ENCODE measurements around the gene LGALS8.
"Not testable (repeated sequence)": the region's sequence is repeated elsewhere in the genome, so short reads cannot be mapped to it uniquely, and the experiment has no call there.

The LGALS8 gene

DNA sequence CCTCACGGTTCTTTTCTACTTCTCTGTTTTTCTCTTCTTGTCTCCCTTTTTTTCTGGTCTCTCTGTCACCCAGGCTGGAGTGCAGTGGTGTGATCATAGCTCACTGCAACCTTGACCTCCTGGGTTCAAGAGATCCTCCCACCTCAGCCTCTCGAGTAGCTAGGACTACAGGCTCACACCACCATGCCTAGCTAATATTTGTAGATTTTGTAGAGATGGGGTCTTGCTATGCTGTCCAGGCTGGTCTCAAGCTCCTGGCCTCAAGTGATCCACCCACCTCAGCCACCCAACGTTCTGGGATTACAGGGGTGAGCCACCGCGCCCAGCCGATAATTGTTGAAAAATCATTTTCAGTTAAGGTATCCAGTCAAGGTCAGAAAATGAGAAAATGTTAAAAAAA, 25.9 kb upstream of the LGALS8 start:
- Histone ChIP-seq H3K9me3 (no peaks in the 10 kb centered on the region), H3K36me3 (replicated peaks) (no peaks in the 10 kb centered on the region), H3K4me3 (no peak overlapping the region), H3K4me1 (no peaks in the 10 kb centered on the region; the same call in 1 of the 2 replicates), H3K27me3 (ENCODE audit: low read depth) (no peaks in the 10 kb centered on the region)
- in situ Hi-C loops (cut with MboI; ENCODE audit: low sequenced_read_pairs) = no loop called here
- no peak for DNase-seq (ENCODE audit: low spot score in 2 of 2)

DNA sequence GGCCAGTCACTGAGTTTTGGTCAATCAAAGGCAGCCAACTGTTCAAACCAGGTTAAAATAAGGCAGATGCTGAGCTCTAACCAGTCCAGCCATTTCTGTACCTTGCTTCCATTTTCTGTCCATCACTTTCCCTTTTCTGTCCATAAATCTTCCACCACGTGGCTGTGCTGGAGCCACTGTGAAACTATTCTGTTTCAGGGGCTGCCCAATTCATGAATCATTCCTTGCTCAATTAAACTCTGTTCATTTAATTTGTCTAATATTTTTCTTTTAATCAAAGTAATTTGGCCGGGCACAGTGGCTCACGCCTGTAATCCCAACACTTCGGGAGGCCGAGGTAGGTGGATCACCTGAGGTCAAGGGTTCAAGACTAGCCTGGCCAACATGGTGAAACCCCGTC, 22.7 kb upstream of the LGALS8 start:
- no peak overlapping the region for H3K4me3 ChIP-seq
- H3K4me1 ChIP-seq = peaks cover 4% of the 10 kb centered on the region
- in situ Hi-C loops (cut with MboI; ENCODE audit: low sequenced_read_pairs) = no loop called here
- H3K9me3 ChIP-seq = no peaks in the 10 kb centered on the region
- DNase-seq (ENCODE audit: low spot score in 2 of 2) = no peak
- H3K27me3 ChIP-seq (ENCODE audit: low read depth) = no peaks in the 10 kb centered on the region
- no peaks in the 10 kb centered on the region for H3K36me3 ChIP-seq (replicated peaks)

DNA sequence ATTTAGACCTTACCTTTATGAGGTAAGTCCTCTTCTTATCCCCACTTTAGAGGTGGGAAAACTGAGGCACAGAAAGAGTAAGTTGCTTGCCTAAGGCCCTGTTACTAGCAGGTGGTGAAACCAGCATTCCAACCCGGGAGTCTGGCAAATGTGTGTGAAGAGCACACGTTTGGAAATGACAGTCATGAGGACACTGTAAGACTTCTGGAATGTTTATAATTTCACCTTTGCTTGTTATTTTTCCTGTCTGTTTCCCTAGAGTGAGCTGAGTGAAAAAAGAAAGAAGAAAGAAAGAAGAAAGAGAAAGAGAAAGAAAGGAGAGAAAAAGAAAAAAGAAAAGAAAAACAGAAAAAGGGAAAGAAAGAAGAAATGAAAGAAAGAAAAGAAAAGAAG, 21.2 kb upstream of the LGALS8 start:
- in situ Hi-C loops (cut with MboI; ENCODE audit: low sequenced_read_pairs) = no loop called here
- H3K27me3 ChIP-seq (ENCODE audit: low read depth) = no peaks in the 10 kb centered on the region
- peaks cover 4% of the 10 kb centered on the region for H3K4me1 ChIP-seq
- DNase-seq (ENCODE audit: low spot score in 2 of 2) = no peak
- no peaks in the 10 kb centered on the region for H3K36me3 ChIP-seq (replicated peaks)
- no peak overlapping the region for H3K4me3 ChIP-seq
- H3K9me3 ChIP-seq = no peaks in the 10 kb centered on the region

DNA sequence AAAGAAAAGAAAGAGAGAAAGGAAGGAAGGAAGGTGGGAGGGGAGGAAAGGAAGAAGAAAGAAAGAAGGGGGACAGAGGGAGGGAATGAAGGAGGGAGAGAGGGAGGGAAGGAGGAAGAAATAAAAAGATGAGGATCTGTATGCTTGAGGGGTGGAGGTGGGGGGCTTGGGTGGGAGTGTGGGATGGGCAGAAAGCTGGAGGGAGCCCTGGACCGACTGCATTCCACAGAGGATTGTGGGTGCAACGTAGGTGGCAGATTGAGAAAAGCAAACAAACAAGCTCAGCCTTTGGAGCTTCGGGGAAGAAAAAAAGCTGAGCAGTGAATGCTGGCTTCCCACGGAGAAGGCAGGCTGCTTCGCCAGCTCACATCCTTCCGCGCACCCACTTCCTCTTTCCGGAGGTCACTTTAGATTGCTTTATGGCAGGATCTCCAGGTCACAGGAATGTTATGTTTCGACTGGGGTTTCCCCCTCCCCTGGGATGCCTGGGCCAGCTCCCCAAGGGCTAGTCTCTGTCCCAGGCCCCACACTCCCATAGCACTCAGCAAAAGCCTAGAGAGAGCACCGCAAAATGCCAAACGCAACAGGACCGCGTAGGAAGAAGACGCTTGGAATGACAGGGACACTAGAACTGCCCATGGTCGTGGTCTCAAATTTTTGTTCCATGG, 20.7 kb upstream of the LGALS8 start:
- in situ Hi-C loops (cut with MboI; ENCODE audit: low sequenced_read_pairs) = no loop called here
- DNase-seq (ENCODE audit: low spot score in 2 of 2) = peak in 1 of 2 experiments; percentile 36
- H3K4me3 ChIP-seq = no peak overlapping the region

DNA sequence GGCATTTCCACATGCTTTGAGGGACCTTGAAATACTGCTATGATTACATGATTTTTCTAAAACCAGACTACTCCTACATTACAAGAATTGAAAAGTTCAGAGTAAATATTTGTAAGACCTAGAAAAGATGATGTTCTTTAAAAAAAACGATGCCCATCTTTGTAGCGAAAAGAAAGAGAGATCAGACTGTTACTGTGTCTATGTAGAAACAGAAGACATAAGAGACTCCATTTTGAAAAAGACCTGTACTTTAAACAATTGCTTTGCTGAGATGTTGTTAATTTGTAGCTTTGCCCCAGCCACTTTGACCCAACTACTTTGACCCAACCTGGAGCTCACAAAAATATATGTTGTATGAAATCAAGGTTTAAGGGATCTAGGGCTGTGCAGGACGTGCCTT, 19.4 kb upstream of the LGALS8 start:
- H3K4me1 ChIP-seq; in situ Hi-C loops (cut with MboI; ENCODE audit: low sequenced_read_pairs); H3K27me3 ChIP-seq (ENCODE audit: low read depth); H3K36me3 ChIP-seq (replicated peaks); DNase-seq (ENCODE audit: low spot score in 2 of 2); H3K9me3 ChIP-seq; H3K4me3 ChIP-seq: not testable (repeated sequence)

More for the DNA sequence above, 20.7 kb upstream of the LGALS8 start:
- Histone ChIP-seq H3K9me3 (no peaks in the 10 kb centered on the region), H3K36me3 (replicated peaks) (no peaks in the 10 kb centered on the region), H3K27me3 (ENCODE audit: low read depth) (no peaks in the 10 kb centered on the region), H3K4me1 (peaks cover 4% of the 10 kb centered on the region)

DNA sequence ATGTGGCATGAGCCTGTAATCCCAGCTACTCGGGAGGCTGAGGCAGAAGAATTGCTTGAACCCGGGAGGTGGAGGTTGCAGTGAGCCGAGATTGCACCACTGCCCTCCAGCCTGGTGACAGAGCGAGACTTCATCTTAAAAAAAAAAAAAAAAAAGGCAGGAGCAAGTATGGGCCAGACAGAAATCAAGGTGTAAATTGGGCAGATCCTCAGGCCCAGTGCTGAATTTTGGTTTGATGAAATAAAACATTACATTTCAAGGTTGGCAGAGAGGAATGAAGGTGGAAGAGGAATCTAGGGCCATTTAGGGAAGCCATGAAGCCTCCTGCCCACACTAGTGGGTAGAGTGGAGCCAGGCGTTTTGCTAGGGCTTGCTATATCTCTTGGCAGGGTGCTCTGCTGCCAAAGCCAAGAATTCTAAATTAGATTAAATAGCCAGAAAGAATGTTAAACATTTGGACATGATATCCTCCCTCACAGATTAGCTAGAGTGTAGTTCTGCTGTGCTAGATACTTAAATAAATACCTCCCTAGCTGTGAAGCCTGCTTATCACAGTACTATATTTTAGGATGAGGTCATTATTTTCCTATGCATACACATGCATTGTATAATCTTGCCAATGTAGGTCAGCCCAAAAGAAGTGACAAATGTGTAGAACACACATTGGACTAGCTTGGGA, 16.6 kb upstream of the LGALS8 start:
- H3K4me1 ChIP-seq = peaks cover 4% of the 10 kb centered on the region

DNA sequence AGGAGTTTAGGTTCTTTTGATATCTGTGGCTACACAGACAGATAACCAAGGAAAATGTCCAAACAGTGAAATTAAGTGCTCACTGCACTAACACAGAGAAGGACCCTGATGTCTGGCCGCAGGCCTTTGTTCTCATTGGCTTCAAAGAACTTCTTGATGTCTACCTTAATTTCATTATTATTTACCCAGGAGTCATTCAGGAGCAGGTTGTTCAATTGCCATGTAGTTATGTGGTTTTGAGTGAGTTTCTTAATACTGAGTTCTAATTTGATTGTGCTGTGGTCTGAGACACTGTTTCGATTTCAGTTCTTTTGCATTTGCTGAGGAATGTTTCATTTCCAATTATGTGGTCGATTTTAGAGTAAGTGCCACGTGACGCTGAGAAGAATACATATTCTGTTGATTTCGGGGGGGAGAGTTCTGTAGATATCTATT, 15.2 kb upstream of the LGALS8 start:
- Histone ChIP-seq H3K36me3 (replicated peaks) (no peaks in the 10 kb centered on the region), H3K27me3 (ENCODE audit: low read depth) (no peaks in the 10 kb centered on the region), H3K4me3 (no peak overlapping the region), H3K9me3 (no peaks in the 10 kb centered on the region), H3K4me1 (no peaks in the 10 kb centered on the region)
- in situ Hi-C loops (cut with MboI; ENCODE audit: low sequenced_read_pairs) = no loop called here
- DNase-seq (ENCODE audit: low spot score in 2 of 2) = no peak

More for the DNA sequence above, 16.6 kb upstream of the LGALS8 start:
- Histone ChIP-seq H3K4me3 (no peak overlapping the region), H3K27me3 (ENCODE audit: low read depth) (no peaks in the 10 kb centered on the region), H3K36me3 (replicated peaks) (no peaks in the 10 kb centered on the region), H3K9me3 (no peaks in the 10 kb centered on the region)
- DNase-seq (ENCODE audit: low spot score in 2 of 2) = no peak
- in situ Hi-C loops (cut with MboI; ENCODE audit: low sequenced_read_pairs) = no loop called here

DNA sequence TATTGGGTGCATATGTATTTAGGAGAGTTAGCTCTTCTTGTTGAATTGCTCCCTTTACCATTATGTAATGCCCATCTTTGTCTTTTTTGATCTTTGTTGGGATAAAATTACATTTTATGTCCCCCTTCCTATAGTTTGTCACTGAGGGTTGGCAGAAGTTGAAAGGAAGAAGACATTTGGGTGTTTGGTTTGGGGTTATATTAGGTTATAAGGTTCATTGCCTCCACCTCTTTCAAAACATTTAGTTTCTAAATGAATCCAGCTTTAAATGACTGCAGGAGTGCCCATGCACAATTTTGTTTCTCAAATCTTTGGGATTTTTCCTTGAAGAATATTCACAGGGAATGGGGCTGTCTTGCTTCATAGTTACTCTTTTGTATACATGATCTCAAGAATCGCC, 14.6 kb upstream of the LGALS8 start:
- no peak for DNase-seq (ENCODE audit: low spot score in 2 of 2)
- Histone ChIP-seq H3K9me3 (no peaks in the 10 kb centered on the region), H3K4me3 (no peak overlapping the region), H3K36me3 (replicated peaks) (no peaks in the 10 kb centered on the region), H3K27me3 (ENCODE audit: low read depth) (no peaks in the 10 kb centered on the region), H3K4me1 (no peaks in the 10 kb centered on the region)
- in situ Hi-C loops (cut with MboI; ENCODE audit: low sequenced_read_pairs) = no loop called here

DNA sequence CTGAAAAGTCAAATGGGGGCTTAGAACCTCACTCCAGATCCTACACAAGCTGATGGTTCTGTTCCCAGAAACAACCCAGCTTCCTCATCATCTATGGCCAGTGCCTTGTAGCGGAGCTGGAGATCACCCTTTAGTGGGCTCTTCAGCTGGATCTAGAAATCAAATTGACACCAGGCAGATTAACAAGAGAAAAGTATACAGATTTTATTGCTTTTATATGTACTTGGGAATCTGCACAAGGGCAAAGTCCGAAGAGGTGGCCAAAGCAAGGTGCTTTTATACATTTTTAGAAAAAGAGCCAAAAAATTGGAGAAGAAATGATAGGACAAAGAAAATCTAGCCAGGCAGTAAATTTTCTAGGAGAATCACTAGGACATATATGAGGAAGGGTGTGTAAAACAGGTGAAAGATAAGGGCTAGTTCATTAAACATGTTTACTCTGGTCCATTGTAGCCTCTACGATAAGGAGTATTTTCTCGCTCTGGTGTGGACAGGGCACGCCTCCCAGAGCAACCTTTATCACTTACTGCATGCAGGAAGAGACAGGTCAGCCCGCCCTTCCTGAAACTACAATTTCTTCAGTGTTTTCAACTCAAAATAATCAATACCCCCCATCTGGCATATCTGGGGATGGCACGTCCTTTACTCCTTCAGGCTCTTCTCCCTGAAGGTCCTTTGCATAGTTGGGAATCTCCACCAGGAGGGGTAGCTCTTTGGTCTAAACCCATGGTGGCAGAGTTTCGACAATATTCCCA, 14.0 kb upstream of the LGALS8 start:
- in situ Hi-C loops (cut with MboI; ENCODE audit: low sequenced_read_pairs) = no loop called here

DNA sequence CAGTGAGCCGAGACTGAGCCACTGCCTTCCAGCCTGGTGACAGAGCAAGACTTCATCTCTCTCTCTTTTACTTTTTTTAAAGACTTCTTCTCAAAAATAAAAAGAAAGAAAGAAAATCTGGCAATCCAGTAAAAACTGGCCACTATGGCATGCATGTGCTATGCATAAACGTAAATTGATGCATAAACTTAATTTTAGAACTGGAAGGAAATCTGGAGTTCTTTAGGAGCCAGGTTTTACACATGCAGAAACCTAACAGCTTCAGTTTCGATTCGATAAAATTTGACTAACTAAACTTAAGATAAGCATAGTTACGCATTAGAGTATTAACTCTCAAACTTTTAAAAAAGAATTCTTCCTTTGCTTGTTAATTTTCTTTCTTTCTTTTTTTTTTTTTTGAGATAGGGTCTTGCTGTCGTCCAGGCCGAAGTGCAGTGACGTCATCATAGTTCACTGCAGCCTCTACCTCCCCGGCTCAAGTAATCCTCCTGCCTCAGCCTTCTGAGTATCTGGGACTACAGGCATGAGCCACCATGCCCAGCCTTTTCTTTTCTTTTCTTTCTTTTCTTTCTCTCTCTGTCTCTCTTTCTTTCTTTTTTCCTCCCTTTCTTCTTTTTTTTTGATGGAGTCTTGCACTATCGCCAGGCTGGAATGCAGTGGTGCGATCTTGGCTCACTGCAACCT, 11.9 kb upstream of the LGALS8 start:
- no peak overlapping the region for H3K4me3 ChIP-seq
- DNase-seq (ENCODE audit: low spot score in 2 of 2) = no peak
- no peaks in the 10 kb centered on the region for H3K36me3 ChIP-seq (replicated peaks)
- no peaks in the 10 kb centered on the region for H3K9me3 ChIP-seq
- H3K27me3 ChIP-seq (ENCODE audit: low read depth) = no peaks in the 10 kb centered on the region
- in situ Hi-C loops (cut with MboI; ENCODE audit: low sequenced_read_pairs) = no loop called here
- peaks cover 4% of the 10 kb centered on the region; the same call in 1 of the 2 replicates for H3K4me1 ChIP-seq

More for the DNA sequence above, 14.0 kb upstream of the LGALS8 start:
- Histone ChIP-seq H3K36me3 (replicated peaks) (no peaks in the 10 kb centered on the region), H3K4me1 (no peaks in the 10 kb centered on the region), H3K27me3 (ENCODE audit: low read depth) (no peaks in the 10 kb centered on the region), H3K4me3 (no peak overlapping the region), H3K9me3 (no peaks in the 10 kb centered on the region)
- no peak for DNase-seq (ENCODE audit: low spot score in 2 of 2)

DNA sequence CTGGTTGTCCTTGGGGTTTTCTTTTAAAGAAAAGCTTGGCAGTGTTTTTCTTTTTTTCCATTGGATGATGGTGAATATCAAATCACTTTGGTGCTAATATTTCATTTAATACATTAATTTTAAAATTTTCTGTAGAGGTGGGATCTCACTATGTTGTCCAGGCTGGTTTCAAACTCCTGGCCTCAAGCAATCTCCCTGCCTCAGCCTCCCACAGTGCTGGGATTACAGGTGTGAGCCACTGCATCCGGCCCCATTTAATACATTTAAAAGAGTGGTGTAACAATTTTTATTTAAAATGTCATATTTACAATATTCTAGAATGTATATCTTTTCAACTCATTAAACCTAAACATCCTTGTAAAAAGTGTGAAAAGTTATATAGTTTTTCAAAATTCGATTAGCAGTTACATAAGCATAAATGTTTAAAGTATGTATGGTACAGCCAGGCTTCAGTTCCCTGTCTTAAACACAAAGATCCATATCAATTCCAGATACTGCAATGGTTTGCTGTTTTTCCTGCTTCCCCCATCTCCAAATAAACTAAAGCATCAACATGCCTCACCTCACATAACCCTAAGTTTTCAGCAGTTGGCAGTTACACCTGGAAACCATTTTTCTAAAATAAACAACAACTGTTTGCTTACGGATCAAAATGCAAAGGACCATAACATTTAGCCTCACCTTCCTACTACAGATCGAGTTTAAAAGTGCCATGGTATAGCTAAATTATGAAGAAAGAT, 8.9 kb upstream of the LGALS8 start:
- DNase-seq (ENCODE audit: low spot score in 2 of 2) = no peak
- Histone ChIP-seq H3K4me1 (peaks cover 10% of the 10 kb centered on the region; the same call in 1 of the 2 replicates), H3K36me3 (replicated peaks) (no peaks in the 10 kb centered on the region), H3K4me3 (no peak overlapping the region), H3K9me3 (peaks cover 4% of the 10 kb centered on the region; the same call in 1 of the 2 replicates), H3K27me3 (ENCODE audit: low read depth) (no peaks in the 10 kb centered on the region)
- in situ Hi-C loops (cut with MboI; ENCODE audit: low sequenced_read_pairs) = no loop called here

DNA sequence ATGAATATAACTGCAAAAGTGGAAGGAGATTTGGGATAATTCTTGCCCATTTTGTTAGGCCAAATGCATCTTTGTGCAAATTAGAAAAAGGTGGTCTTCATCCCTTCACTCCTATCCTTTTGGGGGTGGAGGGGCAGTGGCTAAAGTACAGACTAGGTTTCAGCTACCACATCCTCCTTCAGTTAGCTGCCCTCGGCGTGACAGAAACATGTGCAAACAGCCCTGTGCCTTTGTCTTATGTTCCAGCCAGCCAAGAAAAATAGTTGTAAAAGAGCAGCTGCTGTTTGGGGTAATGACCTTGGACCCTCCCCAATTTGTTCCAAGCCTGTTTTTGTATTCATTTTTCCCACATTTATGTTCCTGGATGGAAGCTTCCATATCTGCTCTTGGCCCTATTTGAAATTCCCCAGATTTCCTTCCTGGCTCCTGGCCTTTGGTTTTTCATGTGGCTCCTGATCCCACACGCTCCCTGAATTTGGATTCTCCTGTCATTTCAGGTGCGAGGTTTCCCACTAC, 8.3 kb upstream of the LGALS8 start:
- in situ Hi-C loops (cut with MboI; ENCODE audit: low sequenced_read_pairs) = no loop called here
- Histone ChIP-seq H3K9me3 (peaks cover 4% of the 10 kb centered on the region; the same call in 1 of the 2 replicates), H3K27me3 (ENCODE audit: low read depth) (no peaks in the 10 kb centered on the region), H3K4me1 (peaks cover 10% of the 10 kb centered on the region; the same call in 1 of the 2 replicates), H3K36me3 (replicated peaks) (no peaks in the 10 kb centered on the region), H3K4me3 (no peak overlapping the region)
- DNase-seq (ENCODE audit: low spot score in 2 of 2) = no peak
